Activated naive CD4-positive, alpha-beta T cell treated with anti-CD3 and anti-CD28 coated beads, Interleukin-2, amount 50 U/mL, for 24 hours (primary cell): ENCODE results near the gene C13orf42.
"Not testable (repeated sequence)": the region's sequence is repeated elsewhere in the genome, so short reads cannot be mapped to it uniquely, and the experiment has no call there.

Source experiments
- H3K27ac Mint-ChIP-seq: one replicate; pipeline ENCODE4 v1.8.0; 2021; ENCODE audit warnings: mild to moderate bottlenecking, mixed read lengths
- H3K27me3 Mint-ChIP-seq: one replicate; pipeline ENCODE4 v1.8.0; 2021; ENCODE audit warnings: mixed read lengths
- H3K36me3 Mint-ChIP-seq: one replicate; pipeline ENCODE4 v1.8.0; 2021; ENCODE audit warnings: mixed read lengths
- H3K4me1 Mint-ChIP-seq: one replicate; pipeline ENCODE4 v1.8.0; 2021; ENCODE audit warnings: mixed read lengths
- H3K4me3 Mint-ChIP-seq: one replicate; pipeline ENCODE4 v1.8.0; 2021; ENCODE audit warnings: mild to moderate bottlenecking, mixed read lengths
- H3K9me3 Mint-ChIP-seq: one replicate; pipeline ENCODE4 v1.8.0; 2021; ENCODE audit warnings: mixed read lengths

C13orf42 gene

DNA sequence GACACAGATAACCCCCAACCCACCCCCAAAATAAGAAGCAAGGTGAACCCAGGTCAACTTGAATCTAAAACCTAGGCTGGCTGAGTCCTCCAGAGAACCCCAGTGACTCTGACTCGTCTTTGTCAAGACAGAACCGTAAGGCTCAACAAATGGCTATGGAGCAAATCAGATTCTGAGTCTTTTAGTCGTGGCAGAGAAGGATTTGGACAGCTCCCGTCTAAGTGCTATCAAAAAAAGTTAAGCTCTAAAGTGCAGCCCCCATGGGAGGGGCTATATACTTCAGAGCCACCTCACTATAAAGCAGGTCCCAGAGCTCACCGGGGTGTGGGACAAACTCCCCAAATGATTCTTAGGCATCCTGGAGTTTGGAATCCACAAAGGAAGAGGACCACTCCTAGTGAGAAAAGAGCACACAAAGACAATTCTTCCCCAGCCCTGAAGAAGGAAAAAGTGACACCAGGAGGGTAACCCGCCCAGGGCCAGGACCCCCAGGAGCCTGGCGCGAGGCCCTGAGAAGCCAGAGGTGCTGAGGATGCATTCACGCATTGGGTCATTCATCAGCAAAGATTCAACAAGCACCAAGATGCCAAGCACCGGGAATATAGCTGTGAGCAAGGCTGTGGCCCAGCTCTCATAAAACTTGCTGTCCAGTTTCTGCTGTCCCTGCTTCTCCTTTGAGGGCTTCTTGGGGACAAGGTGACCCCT, 25.4 kb upstream of the C13orf42 start:
- no peak overlapping the region for H3K4me3 Mint-ChIP-seq
- H3K36me3 Mint-ChIP-seq: no peaks in the 10 kb centered on the region
- no peaks in the 10 kb centered on the region for H3K4me1 Mint-ChIP-seq
- H3K9me3 Mint-ChIP-seq: peaks cover 4% of the 10 kb centered on the region
- no peak overlapping the region for H3K27ac Mint-ChIP-seq
- H3K27me3 Mint-ChIP-seq: peaks cover 4% of the 10 kb centered on the region

DNA sequence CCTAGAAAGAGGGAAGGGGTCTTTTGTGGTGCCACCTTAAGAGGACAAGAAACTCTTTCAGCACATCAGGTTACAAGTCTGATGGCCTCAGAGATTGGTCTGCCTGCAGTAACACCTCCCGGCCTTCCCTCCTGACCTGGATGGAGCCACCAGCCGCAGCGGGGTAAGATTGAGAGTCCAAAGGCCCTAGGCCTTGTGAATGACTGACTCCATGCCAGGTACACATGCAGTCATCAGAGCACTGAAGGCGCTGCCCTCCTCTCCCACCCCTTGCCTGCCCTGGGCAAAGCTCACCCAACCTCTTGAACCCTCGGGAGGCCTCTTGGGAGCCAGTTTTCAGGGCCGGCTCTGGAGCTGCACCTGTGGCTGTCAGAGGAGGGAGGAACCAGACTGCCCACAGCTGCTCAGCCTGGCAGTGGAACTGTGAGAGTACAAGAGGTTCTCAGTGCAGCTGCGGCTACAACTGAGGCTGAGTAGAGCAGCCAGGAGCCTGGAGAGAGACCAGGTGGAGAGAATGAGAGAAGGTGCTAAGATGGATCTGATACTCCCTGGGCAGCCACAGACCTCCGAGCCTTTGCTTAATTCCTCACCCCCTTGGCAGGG, 23.8 kb upstream of the C13orf42 start:
- peaks cover 4% of the 10 kb centered on the region for H3K9me3 Mint-ChIP-seq
- no peak overlapping the region for H3K4me3 Mint-ChIP-seq
- H3K27ac Mint-ChIP-seq: no peak overlapping the region
- no peaks in the 10 kb centered on the region for H3K36me3 Mint-ChIP-seq
- peaks cover 4% of the 10 kb centered on the region for H3K27me3 Mint-ChIP-seq
- H3K4me1 Mint-ChIP-seq: no peaks in the 10 kb centered on the region

DNA sequence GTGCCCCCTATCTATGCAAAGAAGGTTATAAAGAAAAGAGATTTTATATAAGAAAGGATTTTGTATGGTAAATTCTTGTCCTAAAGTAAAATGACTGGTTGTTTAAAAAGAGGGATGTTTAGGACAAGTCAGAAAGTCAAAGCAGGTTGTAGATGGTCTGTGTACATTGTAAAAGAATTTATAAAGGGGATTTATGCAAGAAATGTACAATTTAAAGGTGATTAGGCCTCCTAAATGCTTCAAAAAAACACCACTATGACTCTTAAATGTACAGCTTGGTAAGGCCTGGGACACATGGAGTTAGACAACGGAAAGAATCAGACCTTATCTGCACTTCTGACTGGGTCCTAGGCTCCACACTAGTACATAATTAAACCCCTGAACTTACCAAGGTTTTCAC, 19.3 kb upstream of the C13orf42 start:
- Mint-ChIP-seq H3K4me1 (no peaks in the 10 kb centered on the region), H3K27ac (no peak overlapping the region), H3K36me3 (no peaks in the 10 kb centered on the region), H3K4me3 (no peak overlapping the region), H3K9me3 (peaks cover 4% of the 10 kb centered on the region), H3K27me3 (peaks cover 2% of the 10 kb centered on the region)

DNA sequence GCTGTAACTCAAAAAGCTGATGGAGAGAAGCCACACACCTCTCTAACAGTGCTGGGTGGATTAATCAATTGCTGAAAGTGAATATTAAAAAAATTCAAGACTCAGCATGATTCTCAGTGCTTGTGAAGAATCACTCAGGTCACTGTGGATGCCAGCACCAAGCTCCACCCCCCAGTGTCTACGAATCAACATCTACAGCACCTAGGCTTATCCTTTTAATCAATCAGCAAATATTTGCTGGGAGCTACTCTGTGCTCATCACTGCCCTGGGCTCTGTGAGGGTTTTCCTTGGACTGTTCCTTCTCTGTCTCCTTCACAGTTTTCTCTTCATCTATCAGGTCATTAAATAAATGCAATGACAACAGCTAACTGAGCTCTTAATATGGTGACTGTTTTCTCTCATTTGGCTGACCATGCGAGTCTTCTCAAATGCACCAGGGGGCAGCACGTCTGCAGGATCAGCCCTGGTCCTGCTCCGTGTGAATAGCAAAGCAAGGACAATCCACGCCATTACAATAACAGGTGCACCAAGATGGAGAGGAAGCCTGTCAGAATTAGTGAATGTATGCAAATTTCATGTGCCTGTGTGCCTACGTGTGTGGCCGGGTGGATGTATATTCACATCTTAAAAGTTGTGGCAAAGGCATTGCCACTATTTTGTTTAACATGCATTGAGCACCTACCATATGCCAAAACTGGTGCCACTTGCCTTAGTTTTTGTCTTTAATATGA, 14.6 kb upstream of the C13orf42 start:
- Mint-ChIP-seq H3K9me3 (no peaks in the 10 kb centered on the region), H3K27me3 (peaks cover 6% of the 10 kb centered on the region), H3K36me3 (no peaks in the 10 kb centered on the region), H3K4me3 (no peak overlapping the region), H3K4me1 (no peaks in the 10 kb centered on the region), H3K27ac (no peak overlapping the region)

DNA sequence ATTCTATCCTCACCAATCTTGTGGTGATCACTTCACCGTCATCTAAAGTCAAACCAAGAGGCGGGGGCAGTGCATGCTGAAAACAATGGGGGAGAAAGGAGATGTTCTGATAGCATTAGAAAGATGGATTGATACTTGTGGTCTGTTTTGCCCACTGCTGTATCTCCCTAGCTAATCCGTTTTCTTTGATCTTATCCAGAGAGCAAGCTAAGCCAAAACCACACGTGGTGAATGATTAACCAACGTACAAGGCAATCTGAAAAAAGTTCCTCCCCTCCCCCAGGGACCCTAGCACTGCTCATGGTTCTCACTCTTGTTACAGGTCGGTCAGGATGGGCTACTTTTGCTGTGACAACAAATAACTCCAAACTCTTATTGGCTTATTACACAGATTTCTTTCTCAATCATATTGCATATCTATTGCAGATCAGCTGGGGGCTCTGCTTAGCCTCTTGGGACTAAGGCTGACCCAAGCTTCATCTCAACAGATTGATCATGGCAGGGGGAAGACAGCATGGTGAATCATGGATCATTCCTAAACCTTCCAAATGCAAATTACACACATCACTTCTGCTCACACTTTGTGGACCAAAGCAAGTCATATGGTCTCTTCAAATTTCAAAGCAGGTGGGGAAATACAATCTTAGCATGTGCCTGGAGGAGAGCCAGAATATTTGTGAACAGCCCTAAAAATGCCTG, 11.9 kb upstream of the C13orf42 start:
- Mint-ChIP-seq H3K27me3 (peaks cover 6% of the 10 kb centered on the region), H3K4me1 (no peaks in the 10 kb centered on the region), H3K27ac (no peak overlapping the region), H3K36me3 (no peaks in the 10 kb centered on the region), H3K9me3 (no peaks in the 10 kb centered on the region), H3K4me3 (no peak overlapping the region)

DNA sequence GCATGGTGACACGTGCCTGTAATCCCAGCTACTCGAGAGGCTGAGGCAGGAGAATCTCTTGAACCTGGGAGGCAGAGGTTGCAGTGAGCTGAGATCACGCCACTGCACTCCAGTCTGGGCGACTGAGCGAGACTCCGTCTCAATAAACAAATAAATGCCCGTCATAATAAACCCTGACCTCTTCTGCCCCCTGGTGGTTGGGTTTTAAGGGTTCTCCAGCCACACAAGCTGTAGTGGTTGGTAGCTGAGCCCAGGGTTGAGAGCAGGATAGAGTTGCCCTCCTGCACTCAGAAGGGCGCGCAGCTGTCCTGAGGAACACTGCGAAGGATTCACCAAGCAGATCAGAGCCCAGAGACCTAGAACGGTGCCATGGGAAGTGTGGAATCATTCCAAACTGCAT, 9.8 kb upstream of the C13orf42 start:
- H3K4me3 Mint-ChIP-seq, H3K36me3 Mint-ChIP-seq, H3K27ac Mint-ChIP-seq, H3K27me3 Mint-ChIP-seq, H3K4me1 Mint-ChIP-seq, H3K9me3 Mint-ChIP-seq: not testable (repeated sequence)

DNA sequence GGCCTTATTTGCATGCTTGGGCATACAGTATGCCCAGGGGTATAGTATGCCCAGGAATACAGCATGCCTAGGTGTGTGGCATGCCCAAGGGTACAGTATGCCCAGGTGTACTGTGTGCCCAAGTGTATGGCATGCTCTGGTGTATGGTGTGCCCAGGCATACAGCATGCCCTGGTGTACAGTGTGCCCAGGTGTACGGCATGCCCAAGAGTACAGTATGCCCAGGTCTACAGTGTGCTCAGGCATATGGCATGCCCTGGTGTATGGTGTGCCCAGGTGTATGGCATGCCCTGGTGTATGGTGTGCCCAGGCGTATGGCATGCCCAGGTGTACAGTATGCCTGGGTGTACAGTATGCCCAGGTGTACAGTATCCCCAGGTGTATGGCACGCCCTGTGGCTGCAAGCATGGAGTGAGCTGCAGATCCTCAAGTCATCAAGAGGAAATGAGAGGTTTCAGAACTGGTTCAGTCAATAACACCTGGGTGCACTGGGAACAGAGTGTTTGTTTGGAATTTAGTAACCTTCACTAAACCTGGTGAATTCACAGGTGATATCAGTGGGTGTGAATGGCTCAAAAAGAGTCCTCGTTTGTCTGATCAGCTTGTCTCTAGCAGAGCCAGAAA, 7.8 kb upstream of the C13orf42 start:
- Mint-ChIP-seq H3K27ac (no peak overlapping the region), H3K27me3 (peaks cover 4% of the 10 kb centered on the region), H3K4me3 (no peak overlapping the region), H3K4me1 (no peaks in the 10 kb centered on the region), H3K36me3 (no peaks in the 10 kb centered on the region), H3K9me3 (no peaks in the 10 kb centered on the region)

DNA sequence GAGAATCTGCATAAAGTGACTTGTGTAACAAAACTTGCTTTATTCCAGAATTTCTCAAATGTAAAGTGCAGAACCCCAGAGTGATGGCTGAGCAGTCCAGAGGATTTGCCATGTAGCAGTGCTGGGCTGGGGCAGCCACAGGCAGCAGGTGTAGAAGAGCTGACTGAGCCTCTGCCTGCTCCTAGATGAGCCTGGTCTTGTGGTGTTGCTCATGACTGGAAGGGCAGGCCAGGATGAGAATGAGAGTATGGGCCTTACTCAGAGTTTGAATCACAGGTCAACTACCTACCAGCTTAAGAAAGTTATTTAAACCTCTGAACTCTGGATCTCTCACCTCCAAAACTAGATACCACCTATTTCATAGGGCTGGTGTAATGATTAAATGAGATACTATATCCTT, 2.9 kb upstream of the C13orf42 start:
- Mint-ChIP-seq H3K4me1 (no peaks in the 10 kb centered on the region), H3K27me3 (peaks cover 3% of the 10 kb centered on the region), H3K36me3 (no peaks in the 10 kb centered on the region), H3K9me3 (no peaks in the 10 kb centered on the region), H3K27ac (no peak overlapping the region), H3K4me3 (no peak overlapping the region)

DNA sequence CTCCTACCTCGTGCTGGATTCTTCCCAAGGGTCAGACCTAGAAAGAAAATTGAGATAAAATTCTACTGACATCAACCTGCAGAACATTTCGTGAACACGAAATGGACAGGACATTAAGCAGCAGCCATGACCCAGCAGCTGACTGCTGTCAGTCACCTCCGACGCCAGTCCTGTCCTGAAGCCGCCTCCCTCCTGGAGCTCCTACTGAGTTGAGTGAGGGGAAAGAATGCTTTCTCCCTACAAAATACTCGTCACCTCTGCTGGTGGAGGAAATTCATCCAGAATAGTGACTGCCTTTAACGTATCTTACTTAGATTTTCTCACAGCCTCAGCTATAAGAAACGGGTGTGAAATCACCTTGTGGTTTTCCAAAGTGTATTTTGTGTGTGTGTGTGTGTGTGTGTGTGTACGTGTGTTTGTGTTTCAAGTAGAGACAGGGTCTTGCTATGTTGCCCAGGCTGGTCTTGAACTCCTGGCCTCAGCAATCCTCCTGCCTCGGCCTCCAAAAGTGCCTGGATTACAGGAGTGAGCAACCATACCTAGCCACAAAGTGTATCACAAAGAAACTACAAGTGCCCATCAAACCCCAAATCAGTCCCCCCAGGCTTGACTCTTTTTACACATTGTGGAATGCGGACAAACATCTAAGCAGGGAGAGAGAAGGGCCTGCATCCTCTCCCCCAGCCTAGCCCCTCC, 2.3 kb upstream of the C13orf42 start:
- no peak overlapping the region for H3K4me3 Mint-ChIP-seq
- no peaks in the 10 kb centered on the region for H3K4me1 Mint-ChIP-seq
- peaks cover 3% of the 10 kb centered on the region for H3K27me3 Mint-ChIP-seq
- H3K27ac Mint-ChIP-seq: no peak overlapping the region
- H3K9me3 Mint-ChIP-seq: no peaks in the 10 kb centered on the region
- no peaks in the 10 kb centered on the region for H3K36me3 Mint-ChIP-seq

DNA sequence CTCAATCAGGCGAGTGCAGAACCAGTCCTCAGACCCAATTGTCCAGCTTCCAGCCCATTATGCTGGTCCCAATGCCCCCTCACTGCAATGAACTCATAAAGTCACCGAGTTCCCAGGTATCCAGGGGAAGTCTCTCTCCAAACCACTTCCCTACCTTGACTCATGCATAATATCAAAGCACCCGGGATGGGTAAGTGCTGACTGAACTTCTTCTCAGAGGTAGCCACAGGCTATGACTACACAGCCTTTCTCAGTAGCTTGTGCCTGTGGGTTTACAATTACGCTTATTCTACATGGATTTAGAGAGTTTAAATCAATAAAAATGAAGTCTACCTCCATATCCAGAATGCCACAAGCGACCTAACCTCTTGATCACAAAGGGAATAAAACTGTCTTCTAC, 1.7 kb upstream of the C13orf42 start:
- H3K9me3 Mint-ChIP-seq: no peaks in the 10 kb centered on the region
- no peak overlapping the region for H3K4me3 Mint-ChIP-seq
- no peaks in the 10 kb centered on the region for H3K4me1 Mint-ChIP-seq

DNA sequence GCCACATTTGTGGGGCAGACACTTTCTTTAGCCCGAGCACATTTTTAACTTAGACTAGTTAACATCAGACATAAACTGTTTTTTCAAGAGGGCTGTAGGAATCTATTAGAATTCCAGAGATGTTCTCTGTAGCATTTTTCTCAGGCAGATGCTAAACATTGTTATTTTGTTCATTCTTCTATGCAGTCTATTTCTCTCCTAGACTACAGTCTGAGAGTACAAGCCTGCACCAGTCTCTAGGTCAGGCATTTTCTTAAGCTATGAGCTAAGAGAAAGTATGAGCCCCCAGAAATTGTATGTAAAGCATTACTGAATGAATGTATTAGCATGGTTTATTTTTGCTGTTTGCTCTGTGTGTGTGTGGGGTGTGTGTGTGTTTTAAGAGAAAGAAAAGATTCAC, 923 bp upstream of the C13orf42 start:
- Mint-ChIP-seq H3K36me3 (no peaks in the 10 kb centered on the region), H3K9me3 (no peaks in the 10 kb centered on the region), H3K4me1 (no peaks in the 10 kb centered on the region), H3K4me3 (no peak overlapping the region), H3K27me3 (peaks cover 3% of the 10 kb centered on the region), H3K27ac (no peak overlapping the region)

More for the DNA sequence above, 1.7 kb upstream of the C13orf42 start:
- peaks cover 3% of the 10 kb centered on the region for H3K27me3 Mint-ChIP-seq
- no peaks in the 10 kb centered on the region for H3K36me3 Mint-ChIP-seq
- no peak overlapping the region for H3K27ac Mint-ChIP-seq

DNA sequence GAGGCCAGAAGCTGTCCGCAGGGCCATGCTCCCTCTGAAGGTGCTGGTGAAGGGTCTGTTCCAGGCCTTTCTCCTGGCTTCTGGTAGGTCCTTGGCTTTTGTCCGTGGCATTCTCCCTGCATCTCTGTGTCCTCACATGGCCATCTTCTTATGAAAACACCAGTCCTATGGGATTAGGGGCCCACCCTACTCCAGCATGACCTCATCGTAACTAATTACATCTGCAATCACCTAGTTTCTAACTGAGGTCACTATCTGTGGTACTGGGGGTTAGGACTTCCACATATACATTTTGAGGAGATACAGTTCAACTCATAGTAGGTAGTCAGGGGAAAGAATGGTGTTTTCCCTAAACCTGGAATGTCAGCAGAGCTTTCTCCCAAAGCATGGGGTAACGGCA, 3.1 kb downstream of the C13orf42 start:
- Mint-ChIP-seq H3K4me1 (no peaks in the 10 kb centered on the region), H3K27ac (no peak overlapping the region), H3K4me3 (no peak overlapping the region), H3K9me3 (no peaks in the 10 kb centered on the region), H3K36me3 (no peaks in the 10 kb centered on the region), H3K27me3 (peaks cover 3% of the 10 kb centered on the region)

DNA sequence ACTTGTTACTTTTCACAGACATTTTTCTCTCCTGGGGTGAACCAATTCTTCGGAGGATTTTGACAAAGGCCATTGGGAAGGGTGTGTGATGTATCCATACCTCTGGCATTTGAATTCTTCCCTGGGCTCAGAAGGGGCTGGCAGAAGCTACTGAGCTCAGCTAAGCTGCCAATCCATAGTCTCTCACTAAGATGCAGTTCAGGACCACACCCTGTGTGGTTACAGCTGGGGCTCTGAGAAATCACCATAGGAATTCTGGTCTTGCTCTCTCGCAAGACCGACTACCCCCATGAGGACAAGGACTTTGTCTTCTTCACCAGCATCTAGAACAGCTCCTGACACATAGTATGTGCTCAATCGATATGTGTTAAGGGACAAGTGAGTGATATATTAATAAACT, 6.0 kb downstream of the C13orf42 start:
- H3K9me3 Mint-ChIP-seq: no peaks in the 10 kb centered on the region
- no peaks in the 10 kb centered on the region for H3K36me3 Mint-ChIP-seq
- no peak overlapping the region for H3K27ac Mint-ChIP-seq
- H3K4me3 Mint-ChIP-seq: no peak overlapping the region
- no peaks in the 10 kb centered on the region for H3K4me1 Mint-ChIP-seq
- peaks cover 8% of the 10 kb centered on the region for H3K27me3 Mint-ChIP-seq

DNA sequence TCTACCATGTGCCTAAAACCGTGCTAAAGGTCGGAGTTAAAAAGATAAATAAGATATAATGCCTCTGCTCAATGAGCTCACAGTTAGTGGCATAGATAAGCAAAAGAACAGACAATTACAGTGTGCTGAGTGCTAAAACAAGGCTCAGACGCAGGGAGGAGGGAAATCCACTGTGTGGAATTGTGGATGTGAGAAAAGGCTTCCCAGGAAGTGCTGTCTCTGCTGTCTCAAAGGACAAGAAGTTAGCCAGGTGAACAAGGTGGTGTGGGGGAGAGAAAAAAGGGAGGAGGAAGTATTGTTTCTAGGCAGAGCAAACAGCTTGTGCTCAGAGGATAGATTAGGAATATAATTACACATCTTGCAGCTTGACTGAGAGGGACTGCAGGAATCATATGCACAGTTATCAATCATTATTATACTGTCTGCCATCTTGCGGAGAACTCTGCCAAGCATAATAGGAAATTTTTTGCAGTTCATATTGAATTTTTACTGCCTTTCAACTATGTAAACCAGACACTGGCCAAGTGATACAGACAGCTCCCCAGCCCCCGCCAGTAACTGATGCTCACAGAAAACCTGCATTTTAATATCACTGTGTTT, 9.3 kb downstream of the C13orf42 start:
- Mint-ChIP-seq H3K36me3 (no peaks in the 10 kb centered on the region), H3K4me1 (no peaks in the 10 kb centered on the region), H3K27me3 (peaks cover 8% of the 10 kb centered on the region), H3K4me3 (no peak overlapping the region), H3K27ac (no peak overlapping the region), H3K9me3 (no peaks in the 10 kb centered on the region)
